ENCODE results near the gene FAM120AOS.

FAM120AOS gene

GRCh38 chr9:93464876-93465275, 11.5 kb upstream of the FAM120AOS start:
- DNase-seq (ENCODE audit: low read depth), result no peak
- H3K4me3 ChIP-seq (ENCODE audit: control insufficient read depth, low read depth, low read length), result no peak overlapping the region
- no peak for TF ChIP-seq CTCF (conservative IDR thresholded peaks at IDR 0.05; ENCODE audit: control insufficient read depth, insufficient read depth, low read depth, low read length)

- H3K4me3 ChIP-seq (ENCODE audit: control insufficient read depth, low read depth, low read length), result no peak overlapping the region
- TF ChIP-seq CTCF (conservative IDR thresholded peaks at IDR 0.05; ENCODE audit: control insufficient read depth, insufficient read depth, low read depth, low read length), result no peak
- DNase-seq (ENCODE audit: low read depth), result no peak
Measured at GRCh38 chr9:93464395-93464794, 11.0 kb upstream of the FAM120AOS start.

GRCh38 chr9:93463638-93464248, 10.4 kb upstream of the FAM120AOS start:
- no peak for TF ChIP-seq CTCF (conservative IDR thresholded peaks at IDR 0.05; ENCODE audit: control insufficient read depth, insufficient read depth, low read depth, low read length)
- DNase-seq (ENCODE audit: low read depth), result no peak
- no peak overlapping the region for H3K4me3 ChIP-seq (ENCODE audit: control insufficient read depth, low read depth, low read length)

GRCh38 chr9:93461821-93462220, 8.4 kb upstream of the FAM120AOS start:
- no peak for TF ChIP-seq CTCF (conservative IDR thresholded peaks at IDR 0.05; ENCODE audit: control insufficient read depth, insufficient read depth, low read depth, low read length)
- no peak for DNase-seq (ENCODE audit: low read depth)
- no peak overlapping the region for H3K4me3 ChIP-seq (ENCODE audit: control insufficient read depth, low read depth, low read length)

GRCh38 chr9:93461414-93461743, 8.0 kb upstream of the FAM120AOS start:
- DNase-seq (ENCODE audit: low read depth), result no peak
- TF ChIP-seq CTCF (conservative IDR thresholded peaks at IDR 0.05; ENCODE audit: control insufficient read depth, insufficient read depth, low read depth, low read length), result no peak
- H3K4me3 ChIP-seq (ENCODE audit: control insufficient read depth, low read depth, low read length), result no peak overlapping the region

- no peak for DNase-seq (ENCODE audit: low read depth)
- H3K4me3 ChIP-seq (ENCODE audit: control insufficient read depth, low read depth, low read length), result no peak overlapping the region
- TF ChIP-seq CTCF (conservative IDR thresholded peaks at IDR 0.05; ENCODE audit: control insufficient read depth, insufficient read depth, low read depth, low read length), result no peak
Measured at GRCh38 chr9:93460689-93461413, 7.5 kb upstream of the FAM120AOS start.
